ENCODE measurements around the gene DNAJB8. TPM values are rescaled to one million over a fixed set of nuclear protein-coding genes. Genes with fewer than 3 reads are reported as not detected.

Gene DNAJB8
- total RNA-seq, 4 donors from 2014 or later = not detected

- DNase-seq (ENCODE audit: extremely low spot score) = no peak
- Histone ChIP-seq H3K27ac (replicated peaks in 1 of 4) (no peak overlapping the region), H3K9me3 (no peaks in the 10 kb centered on the region), H3K4me1 (peaks cover 28 to 54% (median 43%) of the 10 kb centered on the region in 4 donors), H3K4me3 (no peak overlapping the region), H3K36me3 (peaks cover 0 to 11% (median 0%) of the 10 kb centered on the region in 4 donors), H3K27me3 (peaks cover 8 to 100% (median 67%) of the 10 kb centered on the region in 4 donors)
- WGBS = 48% methylated on average over 32 of the region's 32 CpGs
- no peak for TF ChIP-seq POLR2A (IDR thresholded peaks at IDR 0.05; ENCODE audit: low read depth)
- no peak for TF ChIP-seq CTCF (IDR thresholded peaks at IDR 0.05)
- no peak for TF ChIP-seq EP300 (IDR thresholded peaks at IDR 0.05)
- TF ChIP-seq POLR2AphosphoS5 (IDR thresholded peaks at IDR 0.05) = no peak
- intact Hi-C loops (cut with DNase I) = loop anchor here (2.0 kb wide), 1 partner anchor 69 kb away; no protein-coding TSS in a partner anchor
Observed at GRCh38 chr3:128496019-128496601, 29.4 kb upstream of the DNAJB8 start.

DNA sequence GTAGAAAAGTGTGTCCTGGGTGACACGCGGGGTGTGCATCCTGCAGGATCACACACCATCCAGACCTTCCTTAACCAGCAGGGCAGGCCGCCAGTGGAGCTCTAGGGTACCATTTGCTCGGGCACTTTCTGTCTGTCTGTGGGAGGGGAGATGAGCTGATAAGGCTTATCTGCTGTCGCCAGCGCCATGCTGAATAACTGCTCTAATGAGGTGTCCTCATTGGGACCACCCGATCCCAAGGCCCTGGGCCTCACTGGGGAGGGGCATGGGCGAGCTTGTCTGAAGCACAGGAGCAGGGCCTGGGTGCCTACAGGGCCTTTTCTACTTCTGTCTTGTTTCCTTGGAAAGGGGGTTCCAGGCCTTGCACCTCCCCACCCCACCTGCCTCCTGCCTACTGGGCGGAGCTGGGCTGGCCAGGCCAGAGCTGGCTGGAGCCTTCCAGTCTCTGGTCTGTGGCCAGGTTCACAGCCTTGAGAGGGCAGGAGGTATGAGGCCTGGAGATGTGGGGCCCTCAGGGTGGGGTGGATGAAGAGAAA is 28.8 kb upstream of the DNAJB8 start:
- Histone ChIP-seq H3K27ac (replicated peaks in 1 of 4) (no peak overlapping the region), H3K4me3 (no peak overlapping the region), H3K36me3 (peaks cover 0 to 11% (median 0%) of the 10 kb centered on the region in 4 donors), H3K9me3 (no peaks in the 10 kb centered on the region), H3K4me1 (peaks cover 34 to 60% (median 49%) of the 10 kb centered on the region in 4 donors), H3K27me3 (peaks cover 8 to 100% (median 73%) of the 10 kb centered on the region in 4 donors)
- no peak for TF ChIP-seq EP300 (IDR thresholded peaks at IDR 0.05)
- TF ChIP-seq POLR2AphosphoS5 (IDR thresholded peaks at IDR 0.05) = no peak
- no peak for TF ChIP-seq CTCF (IDR thresholded peaks at IDR 0.05)
- TF ChIP-seq POLR2A (IDR thresholded peaks at IDR 0.05; ENCODE audit: low read depth) = no peak
- intact Hi-C loops (cut with DNase I) = no loop called here
- 89% methylated on average over 9 of the region's 9 CpGs for WGBS
- no peak for DNase-seq (ENCODE audit: extremely low spot score)

GRCh38 chr3:128494367-128494650 is 27.6 kb upstream of the DNAJB8 start:
- no peak for DNase-seq (ENCODE audit: extremely low spot score)
- H3K4me1 ChIP-seq = peaks cover 43 to 72% (median 60%) of the 10 kb centered on the region in 4 donors

GRCh38 chr3:128493570-128494366 is 27.1 kb upstream of the DNAJB8 start:
- DNase-seq (ENCODE audit: extremely low spot score) = no peak
- intact Hi-C loops (cut with DNase I) = no loop called here

More at GRCh38 chr3:128494367-128494650, 27.6 kb upstream of the DNAJB8 start:
- no peak for TF ChIP-seq POLR2A (IDR thresholded peaks at IDR 0.05; ENCODE audit: low read depth)
- TF ChIP-seq POLR2AphosphoS5 (IDR thresholded peaks at IDR 0.05) = no peak
- TF ChIP-seq EP300 (IDR thresholded peaks at IDR 0.05) = no peak
- TF ChIP-seq CTCF (IDR thresholded peaks at IDR 0.05) = no peak
- WGBS = 92% methylated on average over 2 of the region's 2 CpGs
- Histone ChIP-seq H3K27ac (replicated peaks in 1 of 4) (no peak overlapping the region), H3K9me3 (no peaks in the 10 kb centered on the region), H3K4me3 (no peak overlapping the region), H3K36me3 (peaks cover 0 to 7% (median 0%) of the 10 kb centered on the region in 4 donors), H3K27me3 (peaks cover 12 to 100% (median 83%) of the 10 kb centered on the region in 4 donors)
- intact Hi-C loops (cut with DNase I) = no loop called here

More at GRCh38 chr3:128493570-128494366, 27.1 kb upstream of the DNAJB8 start:
- Histone ChIP-seq H3K4me1 (peaks cover 49 to 77% (median 66%) of the 10 kb centered on the region in 4 donors), H3K36me3 (peaks cover 0 to 7% (median 0%) of the 10 kb centered on the region in 4 donors), H3K9me3 (no peaks in the 10 kb centered on the region), H3K4me3 (no peak overlapping the region), H3K27me3 (peaks cover 18 to 100% (median 83%) of the 10 kb centered on the region in 4 donors), H3K27ac (replicated peaks in 1 of 4) (no peak overlapping the region)
- TF ChIP-seq POLR2AphosphoS5 (IDR thresholded peaks at IDR 0.05) (no peak), CTCF (IDR thresholded peaks at IDR 0.05) (no peak), POLR2A (IDR thresholded peaks at IDR 0.05; ENCODE audit: low read depth) (no peak), EP300 (IDR thresholded peaks at IDR 0.05) (no peak)
- 38% methylated on average over 11 of the region's 13 CpGs for WGBS
